C4-2B (cell line): ENCODE data around the gene PEPD.

Source experiments
- H3K27ac ChIP-seq: fragments of 450-650 bp; 2 replicates; pipeline ENCODE4 v1.5.1; 2017
- ZFX ChIP-seq: fragments of 450-650 bp; IDR thresholded peaks from 2 replicates; pipeline ENCODE4 v1.6.1; 2017
- TF ChIP-seq, protein P1 (sequence below): fragments of 450-650 bp; conservative IDR thresholded peaks from 2 replicates; pipeline ENCODE4 v1.5.1; 2017; ENCODE audit warnings: mild to moderate bottlenecking

Gene PEPD

DNA sequence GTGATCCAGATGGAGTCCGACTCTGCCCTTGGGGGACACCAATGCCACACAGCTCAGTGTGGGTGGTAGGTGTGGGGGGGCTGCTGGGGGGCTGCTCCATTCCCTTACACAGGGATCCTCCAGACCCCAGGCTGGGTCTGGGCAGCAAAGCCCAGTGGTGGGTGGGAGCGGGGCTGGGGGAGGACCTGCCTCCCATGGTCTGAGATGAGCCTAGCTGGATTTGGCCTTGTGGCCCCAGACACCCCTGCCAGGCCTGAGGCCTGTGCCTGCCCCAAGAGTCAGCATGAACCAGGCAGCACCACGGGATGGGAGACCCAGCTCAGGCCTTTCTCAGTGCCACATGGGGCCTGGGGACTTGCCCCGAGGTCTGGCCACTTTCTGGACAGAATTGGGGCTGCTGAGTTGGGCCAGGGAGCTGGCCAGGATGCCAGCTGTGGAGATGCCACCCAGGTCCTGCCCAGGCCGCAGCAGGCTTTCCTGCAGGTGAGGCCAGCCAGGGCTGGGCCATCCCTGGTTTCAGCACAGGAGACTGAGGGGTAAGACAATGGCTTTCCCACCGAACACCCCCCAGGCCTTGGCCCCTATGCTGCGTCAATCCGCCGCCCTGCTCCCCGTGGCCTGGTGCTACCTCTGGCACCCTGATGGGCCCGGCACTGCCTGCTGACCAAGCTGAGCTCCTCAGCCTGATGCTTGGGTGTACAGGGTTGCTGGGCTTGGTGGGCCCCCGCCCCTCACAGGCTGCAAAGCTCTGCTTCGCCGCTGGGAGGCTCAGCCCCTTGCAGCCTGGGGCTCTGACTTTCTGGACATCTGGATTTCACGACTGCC is 123.8 kb downstream of the PEPD start:
- no peak for TF ChIP-seq ZFX
- TF ChIP-seq, protein P1, sequence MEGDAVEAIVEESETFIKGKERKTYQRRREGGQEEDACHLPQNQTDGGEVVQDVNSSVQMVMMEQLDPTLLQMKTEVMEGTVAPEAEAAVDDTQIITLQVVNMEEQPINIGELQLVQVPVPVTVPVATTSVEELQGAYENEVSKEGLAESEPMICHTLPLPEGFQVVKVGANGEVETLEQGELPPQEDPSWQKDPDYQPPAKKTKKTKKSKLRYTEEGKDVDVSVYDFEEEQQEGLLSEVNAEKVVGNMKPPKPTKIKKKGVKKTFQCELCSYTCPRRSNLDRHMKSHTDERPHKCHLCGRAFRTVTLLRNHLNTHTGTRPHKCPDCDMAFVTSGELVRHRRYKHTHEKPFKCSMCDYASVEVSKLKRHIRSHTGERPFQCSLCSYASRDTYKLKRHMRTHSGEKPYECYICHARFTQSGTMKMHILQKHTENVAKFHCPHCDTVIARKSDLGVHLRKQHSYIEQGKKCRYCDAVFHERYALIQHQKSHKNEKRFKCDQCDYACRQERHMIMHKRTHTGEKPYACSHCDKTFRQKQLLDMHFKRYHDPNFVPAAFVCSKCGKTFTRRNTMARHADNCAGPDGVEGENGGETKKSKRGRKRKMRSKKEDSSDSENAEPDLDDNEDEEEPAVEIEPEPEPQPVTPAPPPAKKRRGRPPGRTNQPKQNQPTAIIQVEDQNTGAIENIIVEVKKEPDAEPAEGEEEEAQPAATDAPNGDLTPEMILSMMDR = no peak

DNA sequence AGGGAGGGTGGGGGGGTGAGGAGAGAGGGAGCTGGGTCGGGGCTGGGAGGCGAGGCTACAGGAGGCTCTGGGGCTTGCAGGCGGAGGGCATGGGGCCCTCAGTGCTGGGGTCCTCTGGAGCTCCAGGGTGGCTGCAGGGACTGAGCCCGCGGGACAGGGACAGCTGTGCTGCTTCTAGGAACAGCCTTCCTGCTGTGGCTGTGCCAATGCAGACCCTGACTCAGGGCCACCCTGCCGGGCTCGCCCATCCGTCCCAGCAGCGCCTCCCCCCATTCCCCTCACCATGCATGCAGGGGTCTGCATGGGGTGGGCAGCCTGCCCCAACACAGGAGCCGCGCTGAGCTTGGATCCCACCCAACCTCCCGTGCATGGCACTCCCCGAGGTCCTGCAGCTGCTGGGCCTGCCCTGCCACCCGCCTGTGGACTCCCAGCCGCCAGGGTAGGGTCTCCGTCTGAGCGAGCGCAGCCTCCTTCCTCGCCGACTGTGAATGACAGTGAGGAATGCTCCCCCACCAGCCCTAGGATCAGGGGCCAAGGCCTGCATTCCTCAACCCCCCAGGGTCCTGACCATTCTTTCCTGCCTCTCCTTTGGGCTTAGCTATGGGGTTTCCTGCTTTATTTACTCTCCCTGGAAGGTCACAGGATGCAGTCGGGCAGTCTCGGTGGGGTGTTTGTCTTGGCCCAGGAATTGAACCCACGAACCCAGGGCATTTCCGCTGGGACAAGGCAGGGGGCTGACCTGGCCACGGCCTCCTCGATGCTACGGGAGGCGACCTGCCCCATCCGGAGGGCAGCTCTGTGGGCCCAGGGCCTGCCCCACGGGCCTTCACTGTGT is 124.7 kb downstream of the PEPD start:
- TF ChIP-seq ZFX = no peak
- TF ChIP-seq, protein P1 = no peak
- no peak overlapping the region for H3K27ac ChIP-seq

More for the DNA sequence above, 123.8 kb downstream of the PEPD start:
- no peak overlapping the region for H3K27ac ChIP-seq

DNA sequence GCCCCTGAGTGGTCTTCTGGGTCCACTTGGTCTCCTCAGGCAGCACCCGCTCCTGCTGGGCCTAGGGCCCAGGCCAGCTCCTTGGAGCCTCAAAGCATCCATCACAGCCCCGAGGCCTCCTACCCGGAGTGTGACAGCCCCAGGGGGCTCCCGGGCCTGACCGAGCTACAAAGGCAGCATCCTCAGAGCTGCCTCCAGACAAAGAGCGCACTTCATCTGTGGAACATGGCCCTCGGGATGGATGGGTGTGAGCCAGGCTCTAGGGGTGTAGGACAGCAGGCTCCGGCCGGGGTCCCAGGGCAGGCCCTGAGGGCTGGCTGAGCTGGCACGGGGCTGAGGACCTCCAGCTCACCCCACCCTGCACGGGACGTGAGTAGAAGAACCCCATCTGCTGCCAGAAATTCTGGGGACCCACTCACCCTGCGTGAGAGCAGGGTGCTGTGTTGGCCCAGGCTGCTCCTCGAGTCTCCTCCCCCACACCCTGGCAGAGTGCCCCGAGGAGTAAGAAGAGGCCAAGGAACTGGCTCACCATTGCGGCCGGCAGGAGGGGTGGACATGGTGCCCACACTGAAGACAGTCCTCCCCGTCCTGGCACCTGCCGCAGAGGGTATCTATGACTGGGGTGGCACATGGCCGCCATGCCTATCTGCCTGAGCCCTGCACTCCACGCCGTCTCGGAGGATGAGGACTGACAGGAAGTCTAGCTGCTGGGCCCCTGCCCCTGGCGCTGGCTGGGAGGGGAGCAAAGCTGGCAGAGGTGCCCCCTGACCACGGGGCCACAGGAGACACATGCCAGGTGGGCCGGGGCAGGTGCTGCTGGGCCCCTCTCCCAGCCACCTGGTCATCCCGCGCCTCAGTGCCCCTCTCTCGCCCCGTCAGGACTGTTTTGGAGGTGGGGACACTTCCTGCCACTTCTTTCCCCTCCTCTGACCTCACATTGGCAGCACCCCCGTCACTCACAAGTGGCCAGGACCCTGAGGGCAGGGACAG is 125.7 kb downstream of the PEPD start:
- TF ChIP-seq, protein P1 = no peak
- no peak for TF ChIP-seq ZFX

DNA sequence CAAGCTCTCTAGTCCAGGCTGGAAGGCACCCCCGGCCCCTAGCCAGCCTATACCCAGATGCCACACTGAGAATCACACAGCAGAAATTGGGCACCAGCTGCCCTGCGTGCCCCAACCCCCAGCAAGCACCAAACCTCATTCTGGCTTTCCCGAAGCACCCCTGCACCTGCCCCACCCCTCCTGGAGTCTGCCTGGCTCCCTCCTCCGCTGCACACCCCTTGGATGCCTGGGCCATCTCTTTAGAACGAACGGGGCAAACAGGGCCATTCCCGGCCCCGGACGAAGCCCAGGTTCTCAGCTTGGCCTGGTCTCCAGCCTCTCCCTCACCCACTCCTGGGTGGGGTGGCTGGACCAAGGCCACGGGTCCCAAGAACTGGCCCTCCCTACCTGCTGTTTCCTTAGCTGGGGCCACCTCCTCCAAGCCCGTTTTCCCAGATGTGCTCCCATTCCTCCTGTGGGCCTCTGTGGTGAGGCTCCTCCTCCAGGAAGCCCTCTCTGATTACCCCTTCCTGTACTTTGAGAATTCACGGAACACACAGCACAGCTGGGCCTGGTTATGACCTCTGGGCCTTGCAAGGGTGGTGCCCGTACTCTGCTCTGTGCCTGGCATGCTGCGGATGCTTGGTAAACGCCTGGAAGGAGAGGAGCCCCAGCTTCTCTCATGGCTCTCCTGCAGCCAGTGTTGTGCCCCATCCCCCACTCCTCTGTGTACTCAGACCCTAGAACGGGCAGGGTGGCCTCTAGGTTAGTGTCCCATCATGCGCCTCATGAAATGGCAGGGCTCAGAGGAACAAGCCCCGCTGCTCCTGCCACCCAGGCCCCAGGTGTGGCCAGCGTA is 126.6 kb downstream of the PEPD start:
- H3K27ac ChIP-seq = no peak overlapping the region

More for the DNA sequence above, 125.7 kb downstream of the PEPD start:
- no peak overlapping the region for H3K27ac ChIP-seq

DNA sequence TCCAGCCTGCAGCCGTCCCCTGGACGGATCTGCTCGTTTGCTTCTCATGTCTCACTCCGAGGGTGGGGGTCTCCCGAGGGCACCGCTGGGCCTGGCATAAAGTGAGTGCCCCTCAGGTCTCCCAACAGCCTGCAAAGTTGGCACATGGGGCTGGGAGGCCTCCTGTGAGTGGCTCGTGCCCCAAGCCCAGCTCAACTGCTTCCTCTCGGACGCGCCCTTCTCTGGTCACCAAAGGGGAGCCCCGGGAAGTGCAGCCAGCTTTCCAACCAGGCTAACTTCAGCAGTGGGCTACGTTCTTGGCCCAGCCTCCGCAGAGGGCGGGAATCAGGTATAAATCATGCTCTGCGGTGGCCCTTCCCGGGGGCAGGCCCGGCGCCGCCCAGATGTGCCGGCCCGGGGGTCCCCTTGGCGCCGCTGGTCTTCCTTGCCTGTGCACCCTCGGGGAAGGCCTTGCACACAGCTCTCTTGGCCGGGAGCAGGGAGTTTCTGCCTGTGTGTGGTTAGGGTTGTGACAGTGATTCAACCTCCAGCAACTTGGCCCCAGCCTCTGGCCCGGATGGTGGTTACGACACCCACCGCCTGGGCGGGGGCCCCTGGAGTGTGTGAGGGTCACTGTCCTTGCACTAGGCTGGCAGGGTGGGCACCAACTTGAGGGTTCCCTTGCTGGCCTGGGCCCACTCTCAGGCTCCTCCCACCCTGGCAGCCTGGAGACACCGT is 127.4 kb downstream of the PEPD start:
- no peak for TF ChIP-seq ZFX
- TF ChIP-seq, protein P1 = no peak

More for the DNA sequence above, 126.6 kb downstream of the PEPD start:
- TF ChIP-seq ZFX = no peak
- TF ChIP-seq, protein P1 = no peak

More for the DNA sequence above, 127.4 kb downstream of the PEPD start:
- H3K27ac ChIP-seq = no peak overlapping the region
